Activated T-helper 17 cell treated with anti-CD3 and anti-CD28 coated beads, Interleukin-2, amount 50 U/mL, for 72 hours (primary cell): Measurements from ENCODE around the gene SLC2A13. TPM values are rescaled to one million over a fixed set of nuclear protein-coding genes. Genes with fewer than 3 reads are reported as not detected.

ENCODE experiments used
- ATAC-seq: fragments of 150-1000 bp; cut with Tn5 transposase; replicated peaks from 2 replicates; pipeline ENCODE4 v1.10.0; 2021; ENCODE audit warnings: mild to moderate bottlenecking, moderate library complexity
- H3K27ac Mint-ChIP-seq: one replicate; pipeline ENCODE4 v1.8.0; 2022; ENCODE audit warnings: mixed read lengths
- H3K27me3 Mint-ChIP-seq: one replicate; pipeline ENCODE4 v1.8.0; 2022; ENCODE audit warnings: mixed read lengths
- H3K36me3 Mint-ChIP-seq: one replicate; pipeline ENCODE4 v1.8.0; 2022; ENCODE audit warnings: low read depth, mild to moderate bottlenecking, mixed read lengths
- H3K4me1 Mint-ChIP-seq: one replicate; pipeline ENCODE4 v1.8.0; 2022; ENCODE audit warnings: mixed read lengths
- H3K4me3 Mint-ChIP-seq: one replicate; pipeline ENCODE4 v1.8.0; 2022; ENCODE audit warnings: mild to moderate bottlenecking, mixed read lengths
- H3K9me3 Mint-ChIP-seq: one replicate; pipeline ENCODE4 v1.8.0; 2022; ENCODE audit warnings: mixed read lengths
- total RNA-seq, 2 donors: library from RNA; stranded (reverse); gene quantifications; one replicate each; pipeline ENCODE4 v1.2.3, GENCODE V29; 2022

SLC2A13 gene
- total RNA-seq = 1 to 10 TPM; 3.3 to 6.0 TPM

DNA sequence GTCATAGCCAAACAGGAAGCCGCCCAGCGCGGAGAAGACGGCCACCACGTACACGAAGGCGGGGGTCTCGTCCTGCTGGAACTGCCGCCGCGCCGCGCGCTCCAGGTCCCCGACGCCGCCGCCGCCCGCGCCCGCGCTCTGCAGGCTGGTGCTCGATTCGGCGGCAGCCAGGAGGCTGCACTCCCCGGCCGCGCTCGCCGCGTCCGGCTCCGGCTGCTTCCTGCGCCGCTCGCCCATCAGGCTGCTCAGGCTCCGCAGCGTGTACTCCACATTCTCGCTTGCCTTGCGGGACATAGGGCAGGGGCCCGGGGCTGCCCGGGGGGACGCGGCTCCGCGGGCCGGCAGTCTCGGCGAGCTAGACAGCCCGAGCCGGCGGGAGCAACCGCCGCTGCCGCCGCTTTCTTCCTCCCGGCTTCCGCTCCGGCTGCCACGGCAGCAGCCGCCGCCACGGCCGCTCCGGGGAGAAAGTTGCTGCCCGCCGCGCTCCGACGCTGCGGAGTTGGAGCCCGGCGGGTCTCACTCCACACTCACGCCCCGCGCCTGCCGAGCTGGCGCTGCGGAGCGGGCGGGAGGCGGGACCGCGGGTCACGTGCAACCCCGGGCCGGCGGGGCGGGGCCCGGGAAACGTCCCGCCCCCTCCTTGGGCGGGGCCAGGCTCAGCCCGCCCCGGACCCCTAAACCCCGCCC lies at the start of gene SLC2A13:
Gene SLC2A13, minus strand, starts transcription at position 567 of the 687 bp plus-strand sequence. Its CDS starts 273 bp downstream, at position 294.
- H3K9me3 Mint-ChIP-seq = no peaks in the 10 kb centered on the region
- no peak within 1 kb of the TSS for H3K27ac Mint-ChIP-seq
- peak within 1 kb of the TSS; percentile 84 for H3K4me3 Mint-ChIP-seq
- H3K27me3 Mint-ChIP-seq = peaks cover 3% of the 10 kb centered on the region
- H3K4me1 Mint-ChIP-seq = peaks cover 19% of the 10 kb centered on the region
- peak; percentile 86 for ATAC-seq
- no peaks in the 10 kb centered on the region for H3K36me3 Mint-ChIP-seq

- no peaks in the 10 kb centered on the region for H3K9me3 Mint-ChIP-seq
- no peak overlapping the region for H3K4me3 Mint-ChIP-seq
- peaks cover 3% of the 10 kb centered on the region for H3K27me3 Mint-ChIP-seq
- ATAC-seq = no peak
- H3K27ac Mint-ChIP-seq = no peak overlapping the region
- H3K4me1 Mint-ChIP-seq = no peaks in the 10 kb centered on the region
- no peaks in the 10 kb centered on the region for H3K36me3 Mint-ChIP-seq
Observed at GRCh38 chr12:40154381-40154780, 48.5 kb upstream of the SLC2A13 start.

- Mint-ChIP-seq H3K27me3 (peaks cover 3% of the 10 kb centered on the region), H3K9me3 (no peaks in the 10 kb centered on the region), H3K36me3 (no peaks in the 10 kb centered on the region), H3K4me3 (no peak overlapping the region), H3K27ac (no peak overlapping the region), H3K4me1 (no peaks in the 10 kb centered on the region)
- no peak for ATAC-seq
Observed at GRCh38 chr12:40153432-40153831, 47.6 kb upstream of the SLC2A13 start.

- Mint-ChIP-seq H3K27ac (no peak overlapping the region), H3K36me3 (no peaks in the 10 kb centered on the region), H3K4me1 (no peaks in the 10 kb centered on the region), H3K4me3 (no peak overlapping the region), H3K27me3 (peaks cover 3% of the 10 kb centered on the region), H3K9me3 (no peaks in the 10 kb centered on the region)
- peak; percentile 43 for ATAC-seq
Observed at GRCh38 chr12:40152783-40153383, 47.0 kb upstream of the SLC2A13 start.

DNA sequence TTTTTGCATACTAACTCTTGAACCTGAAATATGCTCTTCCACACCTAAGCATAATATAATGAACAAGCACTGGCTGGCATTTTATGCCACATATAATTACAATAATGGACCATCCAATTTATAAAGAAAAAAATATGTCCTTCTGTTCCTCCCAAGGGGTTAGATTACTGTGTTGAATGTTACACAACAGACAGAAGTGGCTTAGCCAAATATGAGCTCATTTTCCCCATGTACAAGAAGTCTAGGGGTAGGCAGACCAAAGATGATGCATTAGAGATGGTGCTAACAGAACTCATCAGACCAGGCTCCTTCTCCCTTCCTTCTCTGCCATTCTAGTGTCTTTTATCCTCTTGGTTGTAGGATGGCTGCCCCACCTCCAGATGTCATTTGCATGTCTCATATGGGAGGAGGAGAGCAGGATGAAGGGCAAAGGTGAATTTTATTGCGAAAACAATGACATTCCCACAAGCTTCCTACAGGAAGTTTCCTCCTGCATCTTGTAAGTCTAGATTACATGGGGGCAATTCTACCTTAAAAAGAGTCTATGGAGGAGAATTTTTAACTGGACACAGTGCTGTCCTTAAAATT lies 43.9 kb upstream of the SLC2A13 start:
- Mint-ChIP-seq H3K4me1 (no peaks in the 10 kb centered on the region), H3K36me3 (no peaks in the 10 kb centered on the region), H3K27me3 (no peaks in the 10 kb centered on the region)

DNA sequence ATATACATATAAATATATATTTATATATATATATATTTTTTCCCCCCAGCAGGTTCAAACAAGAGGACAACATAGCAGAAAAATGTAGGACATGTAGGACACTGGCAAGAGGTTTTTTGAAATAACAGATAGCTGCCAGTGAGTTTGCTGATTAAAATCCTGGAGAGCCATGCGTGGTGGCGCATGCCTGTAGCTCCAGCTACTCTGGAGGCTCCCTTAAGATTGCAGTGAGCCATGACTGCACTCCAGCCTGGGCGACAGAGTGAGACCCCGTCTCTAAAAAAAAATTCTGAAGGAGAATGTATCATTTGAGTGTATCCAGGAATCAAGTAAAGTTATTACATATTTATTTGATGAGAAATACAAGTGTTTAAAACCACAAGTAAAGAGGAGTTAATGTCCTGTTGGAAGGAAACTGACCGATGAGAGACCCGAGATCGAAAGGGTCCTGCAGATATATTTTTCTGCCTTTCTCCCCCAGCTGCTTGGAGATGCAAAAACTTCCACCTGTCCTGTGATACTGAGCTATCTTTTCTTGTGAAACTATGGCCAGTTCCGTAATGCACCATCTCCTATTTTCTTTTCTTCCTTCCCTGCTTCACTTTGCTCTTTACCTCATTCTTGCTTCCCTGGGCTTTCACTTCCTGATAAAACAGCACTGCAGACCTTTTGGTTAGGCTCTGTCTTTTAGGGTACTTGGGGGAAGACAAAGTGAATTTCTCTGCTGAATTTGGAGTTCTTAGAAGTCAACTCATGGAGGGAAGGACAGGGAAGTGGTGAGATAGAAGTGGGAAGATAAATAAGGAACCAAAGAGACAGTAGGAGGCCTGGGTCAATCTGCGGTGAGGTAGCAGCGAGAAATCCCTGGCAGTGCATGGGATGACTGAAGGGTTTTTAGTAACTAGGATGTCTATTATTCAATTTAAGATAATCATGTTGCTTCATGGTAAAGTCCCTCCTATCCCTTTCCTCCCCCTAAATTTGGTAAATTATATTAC lies 41.2 kb upstream of the SLC2A13 start:
- H3K4me1 Mint-ChIP-seq = no peaks in the 10 kb centered on the region
- H3K9me3 Mint-ChIP-seq = no peaks in the 10 kb centered on the region
- H3K4me3 Mint-ChIP-seq = no peak overlapping the region
- ATAC-seq = peak; percentile 45
- H3K27ac Mint-ChIP-seq = no peak overlapping the region
- H3K36me3 Mint-ChIP-seq = no peaks in the 10 kb centered on the region
- no peaks in the 10 kb centered on the region for H3K27me3 Mint-ChIP-seq

More for the DNA sequence above, 43.9 kb upstream of the SLC2A13 start:
- H3K27ac Mint-ChIP-seq = no peak overlapping the region
- no peak for ATAC-seq
- no peak overlapping the region for H3K4me3 Mint-ChIP-seq
- H3K9me3 Mint-ChIP-seq = no peaks in the 10 kb centered on the region

- Mint-ChIP-seq H3K9me3 (no peaks in the 10 kb centered on the region), H3K27ac (no peak overlapping the region), H3K4me1 (no peaks in the 10 kb centered on the region), H3K27me3 (no peaks in the 10 kb centered on the region), H3K36me3 (no peaks in the 10 kb centered on the region), H3K4me3 (no peak overlapping the region)
- peak; percentile 50 for ATAC-seq
Observed at GRCh38 chr12:40145896-40146295, 40.0 kb upstream of the SLC2A13 start.

- Mint-ChIP-seq H3K9me3 (no peaks in the 10 kb centered on the region), H3K27me3 (no peaks in the 10 kb centered on the region), H3K4me3 (no peak overlapping the region), H3K36me3 (no peaks in the 10 kb centered on the region), H3K27ac (no peak overlapping the region), H3K4me1 (no peaks in the 10 kb centered on the region)
- peak; percentile 30 for ATAC-seq
Observed at GRCh38 chr12:40144023-40144422, 38.1 kb upstream of the SLC2A13 start.

GRCh38 chr12:40142001-40142744 lies 36.3 kb upstream of the SLC2A13 start:
- no peak overlapping the region for H3K27ac Mint-ChIP-seq
- no peaks in the 10 kb centered on the region for H3K36me3 Mint-ChIP-seq
- no peak overlapping the region for H3K4me3 Mint-ChIP-seq
- peaks cover 7% of the 10 kb centered on the region for H3K4me1 Mint-ChIP-seq
- H3K27me3 Mint-ChIP-seq = no peaks in the 10 kb centered on the region
- no peak for ATAC-seq
- H3K9me3 Mint-ChIP-seq = no peaks in the 10 kb centered on the region

GRCh38 chr12:40138526-40138925 lies 32.6 kb upstream of the SLC2A13 start:
- ATAC-seq = no peak
- Mint-ChIP-seq H3K27me3 (no peaks in the 10 kb centered on the region), H3K4me3 (no peak overlapping the region), H3K9me3 (no peaks in the 10 kb centered on the region), H3K27ac (no peak overlapping the region), H3K36me3 (no peaks in the 10 kb centered on the region), H3K4me1 (peaks cover 7% of the 10 kb centered on the region)

DNA sequence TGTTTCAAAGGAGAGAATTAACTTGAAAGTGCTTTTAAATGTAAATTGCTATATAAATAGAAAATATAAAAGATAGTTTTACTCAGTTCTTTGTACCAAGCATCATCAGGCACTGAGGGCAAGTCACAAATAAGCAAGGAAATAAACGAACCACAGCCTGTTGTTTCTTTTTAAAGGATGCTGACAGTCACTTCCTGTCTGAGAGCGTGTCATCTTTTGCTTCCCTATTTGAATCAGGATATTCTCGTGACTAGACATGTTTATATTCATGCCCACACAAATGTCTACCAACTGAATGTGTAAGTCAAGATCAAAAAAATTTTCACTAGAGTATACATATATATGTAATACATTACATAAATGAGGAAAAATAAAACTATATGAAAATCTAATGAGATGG lies 31.4 kb upstream of the SLC2A13 start:
- H3K9me3 Mint-ChIP-seq = no peaks in the 10 kb centered on the region
- ATAC-seq = peak; percentile 94
- H3K27me3 Mint-ChIP-seq = no peaks in the 10 kb centered on the region
- H3K4me3 Mint-ChIP-seq = no peak overlapping the region
- H3K36me3 Mint-ChIP-seq = no peaks in the 10 kb centered on the region
- H3K27ac Mint-ChIP-seq = no peak overlapping the region
- peaks cover 7% of the 10 kb centered on the region for H3K4me1 Mint-ChIP-seq

GRCh38 chr12:40127408-40127807 lies 21.5 kb upstream of the SLC2A13 start:
- Mint-ChIP-seq H3K27ac (no peak overlapping the region), H3K27me3 (no peaks in the 10 kb centered on the region), H3K9me3 (no peaks in the 10 kb centered on the region), H3K4me1 (no peaks in the 10 kb centered on the region), H3K4me3 (no peak overlapping the region), H3K36me3 (no peaks in the 10 kb centered on the region)
- ATAC-seq = no peak

DNA sequence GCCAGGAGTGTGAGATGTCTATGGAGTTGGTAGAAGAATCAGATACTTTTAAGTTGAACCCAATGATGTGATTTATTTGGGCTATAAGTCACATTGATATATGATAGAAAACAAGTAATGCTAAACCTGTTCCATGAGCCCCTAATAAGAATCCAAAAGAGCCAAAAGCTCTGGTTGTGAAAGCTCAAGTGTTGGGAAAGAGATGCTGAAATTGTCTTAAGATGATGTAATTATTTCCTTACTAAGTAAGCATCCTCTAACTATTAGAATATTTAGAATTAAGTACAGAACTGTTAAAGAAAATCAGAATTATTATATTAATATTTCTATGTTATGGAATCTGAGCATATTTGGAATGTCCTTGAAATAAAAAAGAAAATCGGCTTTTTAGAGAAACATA lies 17.6 kb upstream of the SLC2A13 start:
- Mint-ChIP-seq H3K4me3 (no peak overlapping the region), H3K4me1 (no peaks in the 10 kb centered on the region), H3K27me3 (peaks cover 13% of the 10 kb centered on the region), H3K27ac (no peak overlapping the region), H3K9me3 (no peaks in the 10 kb centered on the region), H3K36me3 (no peaks in the 10 kb centered on the region)
- no peak for ATAC-seq

DNA sequence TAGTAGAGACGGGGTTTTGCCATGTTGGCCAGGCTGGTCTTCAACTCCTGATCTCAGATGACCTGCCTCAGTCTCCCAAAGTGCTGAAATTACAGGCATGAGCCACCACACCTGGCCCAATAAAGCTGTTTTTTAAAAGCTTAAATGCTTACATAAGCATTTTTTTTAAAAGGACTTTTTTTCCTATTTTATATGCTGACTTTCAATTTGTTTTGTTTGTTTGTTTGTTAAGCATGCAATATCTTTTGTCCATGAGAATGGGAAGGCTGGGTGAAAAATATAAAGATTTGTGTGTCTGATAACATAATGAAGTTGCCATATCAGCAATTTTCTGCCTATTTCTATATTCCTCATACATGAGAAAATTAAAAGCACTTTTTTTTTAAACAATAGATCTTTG lies 17.0 kb upstream of the SLC2A13 start:
- no peaks in the 10 kb centered on the region for H3K36me3 Mint-ChIP-seq
- no peaks in the 10 kb centered on the region for H3K9me3 Mint-ChIP-seq
- no peak overlapping the region for H3K4me3 Mint-ChIP-seq
- peaks cover 13% of the 10 kb centered on the region for H3K27me3 Mint-ChIP-seq
- no peak overlapping the region for H3K27ac Mint-ChIP-seq
- no peak for ATAC-seq
- H3K4me1 Mint-ChIP-seq = no peaks in the 10 kb centered on the region
